ENCODE measurements around the gene EIF2B5.
A peak's percentile ranks its signal among the peaks of the same experiment; 100 is the strongest.

EIF2B5 gene

GRCh38 chr3:184184546-184185230, 49.5 kb downstream of the EIF2B5 start:
- Histone ChIP-seq H3K4me1 (ENCODE audit: insufficient read depth, low read length) (peaks cover 10% of the 10 kb centered on the region), H3K9me3 (ENCODE audit: control insufficient read depth, insufficient read depth, low read length) (no peaks in the 10 kb centered on the region), H3K36me3 (ENCODE audit: insufficient read depth, low read length) (peaks cover 36% of the 10 kb centered on the region), H3K9ac (ENCODE audit: low read depth, low read length) (peak overlapping the region; percentile 74; the same call in 1 of the 2 replicates)

- Histone ChIP-seq H3K9me3 (ENCODE audit: control insufficient read depth, insufficient read depth, low read length) (no peaks in the 10 kb centered on the region), H3K36me3 (ENCODE audit: insufficient read depth, low read length) (peaks cover 29% of the 10 kb centered on the region), H3K9ac (ENCODE audit: low read depth, low read length) (peak overlapping the region; percentile 88), H3K4me1 (ENCODE audit: insufficient read depth, low read length) (peaks cover 10% of the 10 kb centered on the region)
Observed at GRCh38 chr3:184185461-184186183, 50.5 kb downstream of the EIF2B5 start.

GRCh38 chr3:184186184-184186901, 51.2 kb downstream of the EIF2B5 start, which contains the start of gene ABCF3:
TSS of gene ABCF3 (plus strand) at chr3:184186199. CDS start at chr3:184186208, 9 bp downstream.
- Histone ChIP-seq H3K36me3 (ENCODE audit: insufficient read depth, low read length) (peaks cover 27% of the 10 kb centered on the region), H3K4me1 (ENCODE audit: insufficient read depth, low read length) (peaks cover 10% of the 10 kb centered on the region), H3K9ac (ENCODE audit: low read depth, low read length) (peak within 1 kb of the TSS; percentile 88), H3K9me3 (ENCODE audit: control insufficient read depth, insufficient read depth, low read length) (no peaks in the 10 kb centered on the region)

- peaks cover 10% of the 10 kb centered on the region for H3K4me1 ChIP-seq (ENCODE audit: insufficient read depth, low read length)
- no peaks in the 10 kb centered on the region for H3K9me3 ChIP-seq (ENCODE audit: control insufficient read depth, insufficient read depth, low read length)
- H3K9ac ChIP-seq (ENCODE audit: low read depth, low read length): peak overlapping the region; percentile 88
- H3K36me3 ChIP-seq (ENCODE audit: insufficient read depth, low read length): peaks cover 24% of the 10 kb centered on the region
Observed at GRCh38 chr3:184186902-184187207, 51.7 kb downstream of the EIF2B5 start.

- Histone ChIP-seq H3K9ac (ENCODE audit: low read depth, low read length) (no peak overlapping the region), H3K4me1 (ENCODE audit: insufficient read depth, low read length) (peaks cover 10% of the 10 kb centered on the region), H3K36me3 (ENCODE audit: insufficient read depth, low read length) (peaks cover 20% of the 10 kb centered on the region), H3K9me3 (ENCODE audit: control insufficient read depth, insufficient read depth, low read length) (no peaks in the 10 kb centered on the region)
Observed at GRCh38 chr3:184188080-184188479, 52.9 kb downstream of the EIF2B5 start.

GRCh38 chr3:184189421-184189820, 54.3 kb downstream of the EIF2B5 start:
- peaks cover 10% of the 10 kb centered on the region for H3K4me1 ChIP-seq (ENCODE audit: insufficient read depth, low read length)
- H3K9ac ChIP-seq (ENCODE audit: low read depth, low read length): no peak overlapping the region
- no peaks in the 10 kb centered on the region for H3K9me3 ChIP-seq (ENCODE audit: control insufficient read depth, insufficient read depth, low read length)
- peaks cover 23% of the 10 kb centered on the region for H3K36me3 ChIP-seq (ENCODE audit: insufficient read depth, low read length)

- H3K36me3 ChIP-seq (ENCODE audit: insufficient read depth, low read length): peaks cover 29% of the 10 kb centered on the region
Observed at GRCh38 chr3:184192889-184193288, 57.7 kb downstream of the EIF2B5 start.

GRCh38 chr3:184193991-184194539, 58.9 kb downstream of the EIF2B5 start:
- H3K4me1 ChIP-seq (ENCODE audit: insufficient read depth, low read length): no peaks in the 10 kb centered on the region
- H3K9me3 ChIP-seq (ENCODE audit: control insufficient read depth, insufficient read depth, low read length): no peaks in the 10 kb centered on the region
- H3K9ac ChIP-seq (ENCODE audit: low read depth, low read length): no peak overlapping the region
- peaks cover 22% of the 10 kb centered on the region for H3K36me3 ChIP-seq (ENCODE audit: insufficient read depth, low read length)

More at GRCh38 chr3:184192889-184193288, 57.7 kb downstream of the EIF2B5 start:
- Histone ChIP-seq H3K4me1 (ENCODE audit: insufficient read depth, low read length) (no peaks in the 10 kb centered on the region), H3K9me3 (ENCODE audit: control insufficient read depth, insufficient read depth, low read length) (no peaks in the 10 kb centered on the region), H3K9ac (ENCODE audit: low read depth, low read length) (no peak overlapping the region)
